Adipocyte (in vitro differentiated cells): Measurements from ENCODE around the gene SSBP1.
"Not testable (repeated sequence)": the region's sequence is repeated elsewhere in the genome, so short reads cannot be mapped to it uniquely, and the experiment has no call there.

Source experiments
- DNase-seq: peaks from one replicate; pipeline ENCODE4 v3.0.0-alpha.2; 2015; ENCODE audit warnings: low read depth
- H3K27me3 ChIP-seq: replicated peaks from 2 replicates; pipeline ENCODE4 v1.7.0; 2013; ENCODE audit warnings: mild to moderate bottlenecking, low read length, moderate library complexity; ENCODE audit not compliant: control insufficient read depth, insufficient read depth
- H3K36me3 ChIP-seq: 2 replicates; pipeline ENCODE4 v1.7.0; 2013; ENCODE audit warnings: low read length, mild to moderate bottlenecking, moderate library complexity; ENCODE audit not compliant: control insufficient read depth, insufficient read depth, severe bottlenecking
- H3K4me1 ChIP-seq: 2 replicates; pipeline ENCODE4 v1.7.0; 2013; ENCODE audit warnings: mild to moderate bottlenecking, low read length, moderate library complexity; ENCODE audit not compliant: control insufficient read depth, insufficient read depth
- H3K4me3 ChIP-seq: 2 replicates; pipeline ENCODE4 v1.7.0; 2013; ENCODE audit warnings: mild to moderate bottlenecking, low read length, moderate library complexity
- H3K9ac ChIP-seq: 2 replicates; pipeline ENCODE4 v1.7.0; 2013; ENCODE audit warnings: mild to moderate bottlenecking, low read length, moderate library complexity
- H3K9me3 ChIP-seq: 2 replicates; pipeline ENCODE4 v1.7.0; 2013; ENCODE audit warnings: mild to moderate bottlenecking, low read length, moderate library complexity; ENCODE audit not compliant: control insufficient read depth

SSBP1 gene, protein sequence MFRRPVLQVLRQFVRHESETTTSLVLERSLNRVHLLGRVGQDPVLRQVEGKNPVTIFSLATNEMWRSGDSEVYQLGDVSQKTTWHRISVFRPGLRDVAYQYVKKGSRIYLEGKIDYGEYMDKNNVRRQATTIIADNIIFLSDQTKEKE

DNA sequence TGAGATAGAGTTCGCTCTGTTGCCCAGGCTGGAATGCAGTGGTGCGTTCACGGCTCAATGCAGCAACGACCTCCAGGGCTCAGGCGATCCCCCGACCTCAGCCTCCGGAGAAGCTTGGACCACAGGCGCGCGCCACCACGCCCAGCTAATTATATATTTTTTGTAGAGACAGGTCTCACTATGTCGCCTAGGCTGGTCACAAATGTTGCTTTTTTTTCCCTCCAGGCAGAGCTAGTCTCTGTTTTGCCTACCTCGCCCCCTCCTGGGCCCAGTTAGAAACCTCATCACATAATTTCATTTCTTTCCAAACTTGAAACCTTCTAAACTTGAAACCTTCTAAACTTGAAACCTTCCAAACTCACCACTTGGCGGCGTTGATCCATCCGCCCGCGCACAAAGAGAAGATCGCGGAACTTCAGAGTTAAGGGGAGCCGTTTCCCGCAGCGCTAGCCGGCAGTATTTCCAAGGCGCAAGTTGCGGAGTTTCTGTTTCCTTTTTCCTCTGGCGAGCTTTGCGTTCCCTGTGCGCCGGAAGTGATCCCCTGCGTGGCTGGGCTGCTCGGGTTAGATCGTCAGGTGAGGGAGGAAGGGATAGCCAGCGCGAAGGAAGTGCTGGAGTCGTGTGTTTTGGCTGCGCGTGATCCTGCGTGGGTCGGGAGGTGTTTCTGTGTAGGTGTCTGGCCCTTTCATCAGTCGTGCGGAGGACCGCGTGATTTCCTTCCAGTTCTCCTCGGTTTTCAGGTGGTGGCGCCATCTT lies at the start of gene SSBP1:
Gene SSBP1, plus strand, starts transcription at position 523 of the 756 bp plus-strand sequence. CDS start 809 bp downstream, outside the sequence.
- peak within 1 kb of the TSS; percentile 99 for H3K4me3 ChIP-seq
- H3K9me3 ChIP-seq = no peaks in the 10 kb centered on the region
- H3K4me1 ChIP-seq = peaks cover 17% of the 10 kb centered on the region
- peaks cover 30% of the 10 kb centered on the region for H3K36me3 ChIP-seq
- H3K27me3 ChIP-seq = no peaks in the 10 kb centered on the region
- peak within 1 kb of the TSS; percentile 93 for H3K9ac ChIP-seq
- DNase-seq = peak; percentile 98

DNA sequence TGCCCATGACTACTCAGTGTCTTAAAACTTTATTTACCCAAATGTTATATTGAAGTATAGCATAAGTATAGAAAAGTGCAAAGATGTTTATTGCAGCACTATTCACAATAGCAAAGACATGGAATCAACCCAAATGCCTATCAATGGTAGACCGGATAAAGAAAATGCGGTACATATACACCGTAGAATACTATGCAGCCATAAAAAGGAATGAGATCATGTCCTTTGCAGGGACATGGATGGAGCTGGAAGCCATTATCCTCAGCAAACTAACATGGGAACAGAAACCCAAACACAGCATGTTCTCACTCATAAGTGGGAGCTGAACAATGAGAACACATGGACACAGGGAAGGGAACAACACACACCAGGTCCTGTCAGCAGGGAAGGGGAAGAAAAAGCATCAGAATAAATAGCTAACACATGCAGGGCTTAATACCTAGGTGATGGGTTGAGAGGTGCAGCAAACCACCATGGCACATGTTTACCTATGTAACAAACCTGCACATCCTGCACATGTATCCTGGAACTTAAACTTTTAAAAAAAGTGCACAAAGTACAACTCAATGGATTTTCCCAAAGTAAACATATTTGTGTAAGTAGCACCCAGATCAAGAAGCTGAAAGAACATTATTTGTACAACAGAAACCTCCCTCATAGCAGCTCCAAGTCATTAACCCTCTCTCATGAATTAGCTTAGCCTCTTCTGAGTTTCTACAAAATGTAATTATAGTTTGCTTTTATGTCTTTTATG lies 48.9 kb upstream of the SSBP1 start:
- H3K9ac ChIP-seq, DNase-seq, H3K4me3 ChIP-seq, H3K9me3 ChIP-seq, H3K36me3 ChIP-seq, H3K27me3 ChIP-seq: not testable (repeated sequence)
- peaks cover 24% of the 10 kb centered on the region for H3K4me1 ChIP-seq

DNA sequence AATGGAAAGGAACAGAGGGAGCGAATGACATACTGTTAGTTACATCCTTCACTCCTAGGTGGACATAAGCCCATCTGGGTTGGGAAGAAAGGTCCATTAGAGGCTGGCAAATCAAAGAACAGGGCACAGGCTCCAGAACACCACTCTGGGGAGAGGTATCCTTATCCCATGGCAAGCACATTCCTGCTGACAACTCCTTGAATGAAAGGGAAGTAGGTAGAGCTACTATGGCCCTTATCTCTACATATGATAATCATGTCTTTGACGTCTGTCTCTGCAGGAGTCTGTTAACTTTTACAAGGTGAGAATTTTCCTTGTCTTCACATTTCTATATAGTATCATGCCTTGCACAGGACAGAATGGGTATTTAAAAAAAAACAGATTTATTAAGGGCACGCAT lies 46.6 kb upstream of the SSBP1 start:
- Histone ChIP-seq H3K4me3 (no peak overlapping the region), H3K4me1 (peaks cover 9% of the 10 kb centered on the region), H3K9ac (no peak overlapping the region), H3K9me3 (no peaks in the 10 kb centered on the region), H3K27me3 (no peaks in the 10 kb centered on the region), H3K36me3 (no peaks in the 10 kb centered on the region)
- DNase-seq = no peak

DNA sequence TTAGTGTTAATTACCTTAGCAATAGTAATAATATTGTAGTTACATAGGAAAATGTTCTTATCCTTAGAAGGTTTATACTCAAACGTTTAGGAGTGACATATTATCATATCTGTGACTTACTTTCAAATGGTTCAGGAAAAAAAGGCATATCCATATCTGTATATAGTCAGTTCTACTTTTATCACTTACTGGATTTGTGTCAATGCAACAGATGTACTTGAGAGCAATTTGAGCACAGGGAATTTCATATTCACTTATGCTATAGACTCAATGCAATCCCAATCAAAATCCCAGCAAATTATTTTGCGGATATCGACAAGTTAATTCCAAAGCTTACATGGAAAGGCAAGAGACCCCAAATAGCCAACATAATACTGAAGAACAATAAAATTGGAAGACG lies 46.2 kb upstream of the SSBP1 start:
- Histone ChIP-seq H3K9ac (no peak overlapping the region), H3K4me3 (no peak overlapping the region), H3K36me3 (no peaks in the 10 kb centered on the region), H3K4me1 (peaks cover 5% of the 10 kb centered on the region), H3K27me3 (no peaks in the 10 kb centered on the region), H3K9me3 (no peaks in the 10 kb centered on the region)
- DNase-seq = no peak

DNA sequence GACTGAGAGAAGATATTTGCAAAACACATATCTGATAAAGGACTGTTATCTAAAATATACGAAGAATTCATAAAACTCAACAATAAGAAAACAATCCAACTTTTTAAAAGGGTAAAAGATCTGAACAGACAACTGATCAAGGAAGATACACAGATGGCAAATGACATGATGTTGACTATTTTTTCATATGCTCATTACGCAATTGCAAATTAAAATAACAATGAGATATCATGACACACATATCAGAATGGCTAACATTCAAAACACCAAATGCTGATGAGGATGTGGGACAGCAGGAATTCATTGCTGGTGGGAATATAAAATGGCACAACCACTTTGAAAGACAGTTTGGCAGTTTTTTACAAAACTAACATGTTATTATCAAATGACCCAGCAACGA lies 45.1 kb upstream of the SSBP1 start:
- Histone ChIP-seq H3K9me3 (no peaks in the 10 kb centered on the region), H3K4me1 (no peaks in the 10 kb centered on the region), H3K4me3 (no peak overlapping the region), H3K36me3 (no peaks in the 10 kb centered on the region), H3K27me3 (no peaks in the 10 kb centered on the region), H3K9ac (no peak overlapping the region)
- no peak for DNase-seq

DNA sequence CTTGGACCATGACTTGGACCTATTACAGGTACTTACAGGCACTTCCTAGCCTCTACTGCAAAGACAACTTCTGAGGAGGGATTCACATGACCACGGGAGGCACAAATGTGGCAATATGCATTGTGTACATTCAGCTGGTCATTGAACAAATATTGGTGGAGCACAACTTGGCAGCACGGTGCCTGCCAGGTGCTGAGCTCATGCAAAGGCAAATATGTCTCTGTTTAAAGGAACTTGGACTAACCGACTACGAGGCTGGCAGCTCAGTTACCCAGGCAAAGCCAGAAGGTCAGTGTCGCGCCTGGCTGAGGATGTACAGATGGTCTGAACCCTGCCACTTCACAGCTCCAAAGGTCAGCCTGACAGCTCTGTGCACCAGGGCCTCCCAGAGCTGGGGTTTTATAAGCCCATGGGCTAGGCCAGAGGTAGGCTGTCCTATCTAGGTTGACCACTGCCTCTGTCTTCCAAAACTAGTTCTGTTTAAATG lies 42.3 kb upstream of the SSBP1 start:
- H3K9ac ChIP-seq = no peak overlapping the region

DNA sequence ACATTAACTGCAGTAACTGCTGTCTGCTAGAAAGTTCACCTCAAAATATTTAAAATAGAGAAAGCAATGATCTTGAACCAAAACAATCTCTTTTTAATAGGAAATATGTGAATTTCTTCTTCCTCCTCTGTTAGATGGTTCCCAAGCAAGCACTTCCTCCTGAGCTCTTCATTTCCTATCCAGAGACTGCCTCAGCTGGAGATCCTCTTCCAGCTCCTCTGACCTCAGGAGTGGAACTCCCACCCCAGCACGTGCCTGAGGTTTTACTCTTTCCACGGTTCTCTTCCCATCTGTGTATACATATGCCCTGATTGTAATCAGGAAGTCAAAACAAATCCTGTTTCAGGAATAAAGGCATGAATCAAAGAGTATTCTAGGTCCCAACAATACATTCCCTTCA lies 41.8 kb upstream of the SSBP1 start:
- Histone ChIP-seq H3K9ac (no peak overlapping the region), H3K4me1 (peaks cover 6% of the 10 kb centered on the region), H3K27me3 (no peaks in the 10 kb centered on the region), H3K4me3 (no peak overlapping the region), H3K36me3 (no peaks in the 10 kb centered on the region), H3K9me3 (no peaks in the 10 kb centered on the region)
- DNase-seq = no peak

More for the DNA sequence above, 42.3 kb upstream of the SSBP1 start:
- no peak overlapping the region for H3K4me3 ChIP-seq
- no peaks in the 10 kb centered on the region for H3K36me3 ChIP-seq
- no peaks in the 10 kb centered on the region for H3K27me3 ChIP-seq
- DNase-seq = no peak
- peaks cover 4% of the 10 kb centered on the region for H3K4me1 ChIP-seq
- no peaks in the 10 kb centered on the region for H3K9me3 ChIP-seq

DNA sequence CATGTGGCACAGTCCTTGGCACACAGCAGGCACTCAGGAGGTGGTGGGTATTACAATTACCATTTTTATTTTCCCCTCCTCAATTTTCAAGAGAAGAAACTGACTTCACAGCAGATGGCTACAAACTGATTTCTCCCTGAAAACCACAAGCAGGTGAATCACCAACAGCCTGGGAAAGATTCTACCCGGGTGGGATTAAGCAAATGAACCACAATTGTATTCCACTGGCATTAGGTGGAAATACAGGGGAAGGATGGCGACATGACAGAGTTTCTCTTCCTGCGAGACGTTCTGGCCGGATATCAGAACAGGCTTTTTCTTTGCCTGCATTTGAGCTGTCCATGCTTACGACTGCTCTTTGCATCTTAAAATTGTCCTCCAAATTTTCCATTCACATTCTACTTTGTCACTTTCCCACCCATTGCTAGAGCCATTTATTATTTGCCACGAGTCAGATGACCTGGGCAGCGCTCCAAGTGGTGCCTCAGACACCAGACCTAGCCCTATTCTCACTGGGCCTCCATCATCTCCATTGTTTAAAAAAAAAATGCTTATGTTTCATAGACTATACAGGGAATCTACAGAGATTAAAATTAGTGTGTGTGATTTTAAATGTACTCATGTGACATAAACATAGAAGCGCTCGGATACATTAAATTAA lies 40.8 kb upstream of the SSBP1 start:
- Histone ChIP-seq H3K4me3 (no peak overlapping the region), H3K27me3 (no peaks in the 10 kb centered on the region), H3K9ac (no peak overlapping the region), H3K36me3 (no peaks in the 10 kb centered on the region), H3K9me3 (no peaks in the 10 kb centered on the region), H3K4me1 (peaks cover 8% of the 10 kb centered on the region)
- DNase-seq = no peak

DNA sequence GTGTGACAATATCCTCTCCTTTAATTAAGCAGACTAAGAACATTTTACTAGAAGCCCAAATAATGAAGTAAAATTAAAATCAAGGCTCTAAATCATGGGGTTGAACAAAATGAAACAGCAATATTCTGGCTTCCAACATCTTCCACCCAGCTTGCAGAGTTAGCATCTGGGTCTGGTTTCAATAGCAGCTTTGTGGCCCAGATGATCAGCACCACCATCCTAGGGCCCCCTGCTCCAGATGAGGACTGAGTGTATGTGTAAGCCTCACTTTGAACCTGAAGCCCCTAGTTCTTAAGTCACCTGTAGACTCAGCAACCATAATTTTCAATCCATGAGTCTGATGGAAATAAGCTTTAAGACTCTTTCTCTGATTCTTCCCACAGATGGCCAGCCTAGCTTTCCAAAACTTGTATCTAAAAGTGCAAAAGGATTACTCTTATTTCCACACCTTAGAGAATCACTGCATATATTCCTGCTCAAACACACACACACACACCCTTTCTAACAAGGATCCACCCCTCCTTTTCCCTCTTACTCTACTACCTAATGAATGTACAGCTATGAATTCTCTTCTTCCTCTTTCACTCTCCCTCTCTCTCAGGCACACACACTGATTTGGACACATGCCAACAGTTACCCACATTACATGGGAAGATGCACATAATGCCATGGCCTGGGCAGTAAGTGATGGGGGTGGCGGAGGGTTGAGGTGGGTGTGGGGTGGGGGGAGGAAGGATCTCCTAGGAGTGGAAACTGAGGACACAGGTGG lies 39.7 kb upstream of the SSBP1 start:
- no peaks in the 10 kb centered on the region for H3K27me3 ChIP-seq
- no peaks in the 10 kb centered on the region for H3K9me3 ChIP-seq
- H3K9ac ChIP-seq = no peak overlapping the region
- no peaks in the 10 kb centered on the region for H3K36me3 ChIP-seq
- H3K4me1 ChIP-seq = peaks cover 11% of the 10 kb centered on the region
- no peak overlapping the region for H3K4me3 ChIP-seq
- no peak for DNase-seq

DNA sequence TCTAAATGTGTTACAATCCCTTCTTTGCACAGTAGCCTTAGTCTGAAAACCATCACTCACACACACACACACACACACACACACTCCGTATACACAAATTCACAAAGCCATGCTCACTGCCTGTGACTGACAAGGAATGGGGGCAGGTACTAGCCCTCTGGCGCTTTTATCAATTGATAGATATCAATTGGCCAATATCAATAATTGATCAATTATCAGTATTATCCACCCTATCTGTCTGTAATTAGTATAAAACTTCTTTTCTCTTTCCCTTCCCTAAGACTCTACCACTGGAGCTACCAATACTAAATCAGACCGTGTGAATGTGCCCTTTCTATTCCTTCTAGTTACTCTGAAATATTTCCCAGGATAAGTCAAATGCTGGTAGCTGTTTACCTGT lies 38.3 kb upstream of the SSBP1 start:
- H3K36me3 ChIP-seq = no peaks in the 10 kb centered on the region
- H3K27me3 ChIP-seq = no peaks in the 10 kb centered on the region
- no peak for DNase-seq
- peaks cover 11% of the 10 kb centered on the region for H3K4me1 ChIP-seq
- H3K9ac ChIP-seq = no peak overlapping the region
- no peaks in the 10 kb centered on the region for H3K9me3 ChIP-seq
- no peak overlapping the region for H3K4me3 ChIP-seq
